ENCODE measurements around the gene TICAM2. TPM values are rescaled to one million over a fixed set of nuclear protein-coding genes. Genes with fewer than 3 reads are reported as not detected.

Gene TICAM2
- total RNA-seq, 1 experiment from 2014 or later = 0.24 TPM

DNA sequence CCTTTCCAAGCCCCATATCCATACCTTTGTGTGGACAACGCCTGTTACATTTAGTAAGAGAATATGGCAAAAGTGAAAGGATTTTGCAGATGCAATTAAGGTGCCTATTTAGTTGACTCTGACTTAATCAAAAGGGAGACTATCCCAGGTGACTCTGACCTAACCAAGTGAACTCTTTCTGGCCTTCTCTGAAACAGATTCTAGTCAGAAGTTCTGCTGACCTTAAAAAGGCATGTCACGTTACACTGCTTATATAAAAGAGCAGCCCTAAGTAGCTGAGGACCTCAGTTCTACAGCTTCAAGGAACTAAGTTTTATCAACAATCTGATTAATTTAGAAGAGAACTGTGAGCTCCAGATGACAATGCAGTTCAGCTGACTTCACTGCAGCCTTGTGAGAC, 5.7 kb upstream of the TICAM2 start:
- no peak overlapping the region for H3K27ac ChIP-seq (ENCODE audit: insufficient read length, low read depth, low read length)
- Mint-ChIP-seq H3K27me3 (ENCODE audit: low read depth) (no peaks in the 10 kb centered on the region), H3K4me1 (peaks cover 17 to 18% of the 10 kb centered on the region in 2 experiments), H3K9me3 (no peaks in the 10 kb centered on the region), H3K36me3 (ENCODE audit: insufficient read depth in 1 of 3, low read depth in 3 of 3) (peaks cover 0 to 6% (median 2%) of the 10 kb centered on the region in 3 experiments; a peak in 3 of 7 replicates), H3K27ac (0 out of 7 replicates have a peak overlapping the region, but pooled peaks of 1 of the 3 experiments have one; percentile 55), H3K4me3 (no peak overlapping the region)
- H4K5ac ChIP-seq (ENCODE audit: insufficient read length, low read depth, low read length) = no peak overlapping the region
- no peak overlapping the region for H2BK12ac ChIP-seq (ENCODE audit: insufficient read length, low read depth, low read length)
- no peaks in the 10 kb centered on the region for H3K9me3 ChIP-seq (ENCODE audit: control insufficient read depth, low read depth, low read length)
- H3K14ac ChIP-seq (ENCODE audit: insufficient read depth, low read length) = no peak overlapping the region
- no peak overlapping the region for H2BK15ac ChIP-seq (ENCODE audit: low read depth, low read length)
- H3K23ac ChIP-seq (ENCODE audit: insufficient read length, low read depth, low read length) = no peak overlapping the region
- TF ChIP-seq CTCF (conservative IDR thresholded peaks at IDR 0.05) = no peak
- no peaks in the 10 kb centered on the region for H3K79me2 ChIP-seq (ENCODE audit: insufficient read depth, low read length)
- no peak overlapping the region for H4K91ac ChIP-seq (ENCODE audit: insufficient read length, low read depth, low read length)
- no peak overlapping the region for H4K8ac ChIP-seq (replicated peaks; ENCODE audit: insufficient read length, low read depth, low read length)
- H2BK5ac ChIP-seq (ENCODE audit: insufficient read length, low read length) = no peak overlapping the region
- H2BK20ac ChIP-seq (ENCODE audit: low read depth, low read length, poor library complexity, severe bottlenecking) = no peak overlapping the region
- H3K4ac ChIP-seq (ENCODE audit: low read depth, low read length) = no peak overlapping the region
- no peak overlapping the region for H3T11ph ChIP-seq (ENCODE audit: low read length)
- no peaks in the 10 kb centered on the region for H3K27me3 ChIP-seq (ENCODE audit: insufficient read depth, low read length)
- H3K18ac ChIP-seq (ENCODE audit: insufficient read length, low read depth, low read length) = no peak overlapping the region
- peaks cover 2% of the 10 kb centered on the region for H3K79me1 ChIP-seq (ENCODE audit: insufficient read depth, low read depth, low read length, poor library complexity, severe bottlenecking)
- no peak overlapping the region for H3K56ac ChIP-seq (ENCODE audit: insufficient read length, low read depth, low read length)
- no peak for DNase-seq
- no peaks in the 10 kb centered on the region for H3K23me2 ChIP-seq (ENCODE audit: insufficient read length, low read depth, low read length, poor library complexity, severe bottlenecking)
- H3K4me2 ChIP-seq (ENCODE audit: insufficient read depth, insufficient read length, low read length) = no peak overlapping the region
- no peak overlapping the region for H2AFZ ChIP-seq (ENCODE audit: low read length)
- H3K9ac ChIP-seq (ENCODE audit: extremely low read depth, insufficient read length, low read length) = no peak overlapping the region
- no peak overlapping the region for H2BK120ac ChIP-seq (ENCODE audit: low read depth, low read length, poor library complexity, severe bottlenecking)
- H4K20me1 ChIP-seq (ENCODE audit: control insufficient read depth, insufficient read depth, insufficient read length) = no peaks in the 10 kb centered on the region
- H2AK5ac ChIP-seq (ENCODE audit: insufficient read length, low read length) = no peak overlapping the region
- no peaks in the 10 kb centered on the region for H3K4me1 ChIP-seq (ENCODE audit: insufficient read depth, low read length)
- WGBS (ENCODE audit: extremely low coverage, insufficient read length, low lambda C conversion rate) = no CpG with 5 or more reads among the region's 2 CpGs

Data from H9 (cell line).